Stimulated activated naive B cell treated with anti-CD40 and anti-IgM and Interleukin-4, amounts not matched to agents 10 μg/mL and 1 μg/mL and 100 μg/mL, for 72 hours (primary cell): ENCODE results near the gene STK40.

Experiments used
- ATAC-seq, 2 donors: fragments of 150-1000 bp; cut with Tn5 transposase; replicated peaks; 2 replicates each; pipeline ENCODE4 v1.10.0; 2021; ENCODE audit warnings: moderate library complexity in 1 of 2
- DNase-seq: peaks from one replicate; pipeline ENCODE4 v3.0.0; 2021
- H3K27ac Mint-ChIP-seq: one replicate; pipeline ENCODE4 v1.8.0; 2022; ENCODE audit warnings: mild to moderate bottlenecking, mixed read lengths
- H3K27me3 Mint-ChIP-seq, 2 donors: one replicate each; pipeline ENCODE4 v1.8.0; 2022; ENCODE audit warnings: mixed read lengths in 2 of 2
- H3K36me3 Mint-ChIP-seq, 2 donors: one replicate each; pipeline ENCODE4 v1.8.0; 2022; ENCODE audit warnings: mixed read lengths in 2 of 2, mild to moderate bottlenecking in 1 of 2
- H3K4me1 Mint-ChIP-seq, 2 donors: one replicate each; pipeline ENCODE4 v1.8.0; 2022; ENCODE audit warnings: mixed read lengths in 2 of 2, mild to moderate bottlenecking in 1 of 2
- H3K4me3 Mint-ChIP-seq, 2 donors: one replicate each; pipeline ENCODE4 v1.8.0; 2022; ENCODE audit warnings: mild to moderate bottlenecking in 2 of 2, mixed read lengths in 2 of 2, moderate library complexity in 1 of 2
- H3K9me3 Mint-ChIP-seq, 2 donors: one replicate each; pipeline ENCODE4 v1.8.0; 2022; ENCODE audit warnings: mixed read lengths in 2 of 2, mild to moderate bottlenecking in 1 of 2

STK40 gene

DNA sequence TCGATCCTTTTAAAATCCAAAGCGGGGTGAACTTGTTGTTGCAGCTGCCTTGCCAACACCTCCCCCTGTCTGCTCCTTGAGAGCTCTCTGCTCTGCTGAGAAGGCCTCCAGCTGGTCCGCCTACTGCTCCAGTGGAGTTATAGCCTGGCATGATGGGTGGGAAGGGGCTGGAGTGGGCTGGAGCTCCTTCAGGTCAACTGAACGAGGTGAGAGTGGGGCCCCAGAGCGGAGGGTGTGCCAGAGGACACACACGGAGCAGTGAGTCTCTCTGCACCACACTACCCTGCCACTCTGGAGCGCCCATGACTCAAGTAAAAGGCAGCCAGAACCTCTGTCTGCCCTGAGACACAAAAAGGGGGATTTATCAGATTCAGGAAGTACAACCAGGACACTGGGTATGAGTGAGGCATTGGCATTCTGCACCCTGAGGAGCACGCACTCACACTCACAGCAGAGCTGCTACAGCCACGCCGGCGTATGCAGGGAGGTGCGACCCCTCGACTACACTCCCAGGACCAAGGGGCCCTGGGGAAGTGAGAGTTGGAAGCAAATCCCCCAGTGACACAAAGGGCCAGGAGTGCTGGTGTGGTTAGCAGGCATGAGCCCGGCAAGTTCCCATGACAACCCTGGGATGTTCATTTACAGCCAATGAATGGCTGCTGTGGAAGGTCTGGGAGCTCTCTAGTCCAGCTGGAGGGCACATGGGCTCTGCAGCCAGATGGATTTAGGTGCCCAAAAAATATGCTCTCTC is 34.3 kb downstream of the STK40 start:
- Mint-ChIP-seq H3K27ac (peak overlapping the region; percentile 83), H3K9me3 (no peaks in the 10 kb centered on the region), H3K4me1 (peaks cover 31 to 39% of the 10 kb centered on the region in 2 donors), H3K4me3 (peak overlapping the region in 1 of 2 donors; percentile 37), H3K36me3 (peaks cover 41 to 61% of the 10 kb centered on the region in 2 donors), H3K27me3 (no peaks in the 10 kb centered on the region)
- ATAC-seq (peak; percentile 4 to 18), DNase-seq (no peak)

GRCh38 chr1:36350659-36351226 is 35.0 kb downstream of the STK40 start:
- peak; percentile 77 to 81 for ATAC-seq
- Mint-ChIP-seq H3K27me3 (no peaks in the 10 kb centered on the region), H3K4me3 (peak overlapping the region in 1 of 2 donors; percentile 37), H3K4me1 (peaks cover 31 to 39% of the 10 kb centered on the region in 2 donors), H3K36me3 (peaks cover 44 to 64% of the 10 kb centered on the region in 2 donors), H3K9me3 (no peaks in the 10 kb centered on the region), H3K27ac (peak overlapping the region; percentile 32)
- DNase-seq = no peak

DNA sequence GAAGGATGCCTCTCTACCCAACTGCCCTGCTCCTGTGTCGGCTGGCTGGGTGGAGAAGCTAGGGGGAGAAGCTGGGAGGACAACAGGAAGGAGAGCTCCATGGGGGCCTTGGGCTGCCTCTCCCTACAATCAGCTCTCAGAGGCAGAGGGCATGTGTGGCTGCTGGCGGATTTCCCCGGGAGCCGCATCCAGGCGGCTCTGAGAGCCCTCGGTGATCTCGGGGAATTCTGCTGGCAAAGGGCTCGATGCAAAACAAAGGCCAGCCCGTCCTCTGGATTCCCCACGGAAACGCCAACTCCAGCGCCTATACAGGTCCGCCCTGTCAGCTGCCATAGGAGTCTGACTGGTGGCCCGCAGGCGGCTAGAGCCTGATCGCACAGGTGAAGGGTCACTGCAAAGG is 35.9 kb downstream of the STK40 start:
- H3K4me3 Mint-ChIP-seq = no peak overlapping the region

DNA sequence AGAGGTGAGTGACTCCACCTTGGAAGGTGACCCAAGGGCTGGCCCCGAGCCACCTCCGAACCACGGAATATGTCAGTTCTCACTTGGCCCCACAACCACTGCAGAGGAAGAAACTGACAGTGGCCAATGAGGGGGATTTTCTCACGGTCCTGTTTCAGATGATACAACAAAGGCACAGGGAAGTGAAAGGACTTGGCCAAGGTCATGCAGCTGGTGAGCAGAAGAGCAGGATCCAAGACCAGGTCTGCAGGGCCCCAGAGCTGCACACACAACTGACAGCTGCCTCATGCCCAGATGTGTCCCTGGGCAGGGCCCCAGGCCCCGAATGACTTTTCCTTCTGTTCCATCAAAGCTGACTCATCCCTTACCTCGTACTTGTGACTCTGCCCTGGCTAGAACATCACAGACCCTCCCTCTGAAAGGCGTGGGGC is 36.5 kb downstream of the STK40 start:
- Mint-ChIP-seq H3K4me1 (peaks cover 36 to 39% of the 10 kb centered on the region in 2 donors), H3K27ac (no peak overlapping the region), H3K9me3 (no peaks in the 10 kb centered on the region), H3K36me3 (peaks cover 47 to 67% of the 10 kb centered on the region in 2 donors), H3K27me3 (no peaks in the 10 kb centered on the region), H3K4me3 (no peak overlapping the region)
- peak; percentile 88 to 91 for ATAC-seq
- peak; percentile 39 for DNase-seq

More for the DNA sequence above, 35.9 kb downstream of the STK40 start:
- no peaks in the 10 kb centered on the region for H3K9me3 Mint-ChIP-seq
- no peaks in the 10 kb centered on the region for H3K27me3 Mint-ChIP-seq
- no peak for DNase-seq
- ATAC-seq = no peak
- peaks cover 34 to 39% of the 10 kb centered on the region in 2 donors for H3K4me1 Mint-ChIP-seq
- peaks cover 47 to 66% of the 10 kb centered on the region in 2 donors for H3K36me3 Mint-ChIP-seq
- H3K27ac Mint-ChIP-seq = no peak overlapping the region

DNA sequence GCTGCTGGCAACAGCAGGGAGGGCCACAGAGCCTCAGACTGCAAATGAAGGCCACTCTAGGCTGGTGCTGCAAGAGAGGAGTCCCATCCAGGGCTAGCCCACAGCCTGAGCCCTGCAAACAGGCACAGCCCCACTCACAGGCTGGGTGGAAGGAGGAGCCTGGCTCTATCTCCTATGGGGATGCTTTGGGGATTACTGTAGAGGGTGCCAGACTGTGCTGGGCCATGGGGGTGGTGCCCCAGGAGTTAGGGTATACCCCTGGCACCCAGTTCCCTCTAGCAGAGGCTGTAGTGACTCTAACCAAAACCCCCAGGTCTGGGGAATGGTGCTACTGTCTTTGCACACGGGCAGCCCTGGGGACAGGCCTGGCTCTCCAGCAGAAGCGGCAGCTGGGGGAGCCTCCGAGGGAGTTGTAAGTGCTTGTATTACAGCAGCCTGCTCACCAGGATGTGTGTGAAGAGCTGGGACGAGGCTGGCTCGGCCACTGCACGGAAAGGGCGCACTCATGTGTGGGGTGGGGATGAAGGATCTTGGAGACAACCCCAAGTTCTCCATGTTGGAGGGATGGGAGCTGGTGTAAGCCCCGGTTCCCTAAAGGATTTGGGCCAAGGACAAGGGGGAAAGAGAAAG is 38.9 kb downstream of the STK40 start:
- DNase-seq (no peak), ATAC-seq (no peak)
- Mint-ChIP-seq H3K36me3 (peaks cover 38 to 57% of the 10 kb centered on the region in 2 donors), H3K27me3 (no peaks in the 10 kb centered on the region), H3K9me3 (no peaks in the 10 kb centered on the region), H3K27ac (no peak overlapping the region), H3K4me3 (no peak overlapping the region), H3K4me1 (peaks cover 28 to 29% of the 10 kb centered on the region in 2 donors)

DNA sequence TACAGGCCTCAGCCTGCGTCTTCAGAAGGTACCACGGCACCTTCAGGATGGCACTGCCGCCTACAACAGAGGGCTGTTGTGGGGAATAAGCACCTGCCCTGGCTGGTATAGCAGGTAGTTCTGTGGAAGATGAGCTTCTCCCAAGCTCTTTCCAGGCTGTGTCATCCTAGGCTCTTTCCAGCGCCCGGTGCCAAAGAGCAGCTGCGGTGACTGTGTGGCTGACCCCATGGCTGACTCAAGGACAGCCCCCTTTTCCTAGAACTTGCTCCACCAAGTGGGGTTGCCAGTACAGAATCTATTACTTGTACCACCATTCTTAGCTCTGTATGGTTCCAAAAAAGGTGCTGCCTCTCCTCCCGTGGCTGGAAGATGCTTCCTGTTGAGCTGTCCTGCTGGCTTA is 40.4 kb downstream of the STK40 start:
- H3K4me3 Mint-ChIP-seq = no peak overlapping the region
- H3K4me1 Mint-ChIP-seq = peaks cover 14 to 20% of the 10 kb centered on the region in 2 donors
- no peaks in the 10 kb centered on the region for H3K9me3 Mint-ChIP-seq
- no peak overlapping the region for H3K27ac Mint-ChIP-seq
- DNase-seq = no peak
- peaks cover 39 to 61% of the 10 kb centered on the region in 2 donors for H3K36me3 Mint-ChIP-seq
- no peaks in the 10 kb centered on the region for H3K27me3 Mint-ChIP-seq
- no peak for ATAC-seq

DNA sequence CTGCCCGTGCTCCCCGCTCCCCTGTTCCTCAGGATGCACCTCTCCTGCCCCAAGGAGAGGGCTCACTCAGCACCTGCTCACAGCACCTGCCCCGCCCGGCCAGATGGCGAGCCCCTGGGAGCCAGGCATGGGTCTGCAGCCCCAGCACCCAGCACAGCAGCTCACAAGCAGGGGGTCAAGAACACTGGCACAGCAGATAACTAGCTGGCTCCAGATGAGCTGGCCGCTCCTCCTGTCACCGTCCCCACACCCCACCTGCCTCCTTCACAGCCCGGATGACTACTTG is 41.4 kb downstream of the STK40 start:
- DNase-seq (no peak), ATAC-seq (no peak)
- no peak overlapping the region for H3K4me3 Mint-ChIP-seq
- H3K9me3 Mint-ChIP-seq = no peaks in the 10 kb centered on the region
- H3K27me3 Mint-ChIP-seq = no peaks in the 10 kb centered on the region
- H3K36me3 Mint-ChIP-seq = peaks cover 45 to 60% of the 10 kb centered on the region in 2 donors
- peaks cover 5 to 16% of the 10 kb centered on the region in 2 donors for H3K4me1 Mint-ChIP-seq
- no peak overlapping the region for H3K27ac Mint-ChIP-seq

DNA sequence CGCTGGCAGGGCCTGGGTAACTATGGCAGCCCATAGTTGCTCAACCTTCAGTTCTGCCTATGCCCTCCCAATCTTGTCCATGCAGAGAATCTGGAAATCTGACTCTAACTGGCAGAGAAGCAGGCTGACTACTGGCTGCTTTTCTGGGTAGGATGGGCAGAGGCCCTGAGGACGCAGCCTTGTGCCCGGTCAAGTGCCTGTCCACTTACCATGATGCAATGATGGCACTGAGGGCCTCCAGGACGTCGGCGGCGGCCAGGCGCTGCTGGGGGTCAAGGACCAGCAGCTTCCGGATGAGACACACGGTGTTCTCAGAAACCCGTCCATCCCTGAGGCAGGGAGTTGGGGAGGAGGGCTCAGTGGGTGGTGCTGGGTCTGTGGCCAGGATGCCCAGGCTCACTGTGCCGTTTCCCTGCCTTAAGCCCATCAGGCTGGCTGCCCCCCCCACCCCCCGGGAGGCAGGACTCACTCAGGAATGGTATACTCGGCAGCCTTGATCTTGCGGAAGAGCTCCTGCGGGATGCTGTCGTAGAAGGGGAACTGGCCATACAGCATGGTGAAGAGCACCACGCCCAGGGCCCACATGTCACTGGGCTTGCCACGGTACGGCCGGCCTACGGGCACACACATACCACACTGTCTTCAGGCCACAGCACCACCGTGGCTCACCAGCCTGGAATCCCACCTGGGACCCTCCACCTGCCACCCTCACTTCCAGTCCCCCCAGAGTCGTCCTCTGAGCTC is 41.9 kb downstream of the STK40 start:
- Mint-ChIP-seq H3K36me3 (peaks cover 48 to 58% of the 10 kb centered on the region in 2 donors), H3K4me3 (no peak overlapping the region), H3K9me3 (no peaks in the 10 kb centered on the region), H3K27me3 (no peaks in the 10 kb centered on the region), H3K27ac (no peak overlapping the region), H3K4me1 (peaks cover under 1 to 14% of the 10 kb centered on the region in 2 donors)
- DNase-seq = no peak
- no peak for ATAC-seq

DNA sequence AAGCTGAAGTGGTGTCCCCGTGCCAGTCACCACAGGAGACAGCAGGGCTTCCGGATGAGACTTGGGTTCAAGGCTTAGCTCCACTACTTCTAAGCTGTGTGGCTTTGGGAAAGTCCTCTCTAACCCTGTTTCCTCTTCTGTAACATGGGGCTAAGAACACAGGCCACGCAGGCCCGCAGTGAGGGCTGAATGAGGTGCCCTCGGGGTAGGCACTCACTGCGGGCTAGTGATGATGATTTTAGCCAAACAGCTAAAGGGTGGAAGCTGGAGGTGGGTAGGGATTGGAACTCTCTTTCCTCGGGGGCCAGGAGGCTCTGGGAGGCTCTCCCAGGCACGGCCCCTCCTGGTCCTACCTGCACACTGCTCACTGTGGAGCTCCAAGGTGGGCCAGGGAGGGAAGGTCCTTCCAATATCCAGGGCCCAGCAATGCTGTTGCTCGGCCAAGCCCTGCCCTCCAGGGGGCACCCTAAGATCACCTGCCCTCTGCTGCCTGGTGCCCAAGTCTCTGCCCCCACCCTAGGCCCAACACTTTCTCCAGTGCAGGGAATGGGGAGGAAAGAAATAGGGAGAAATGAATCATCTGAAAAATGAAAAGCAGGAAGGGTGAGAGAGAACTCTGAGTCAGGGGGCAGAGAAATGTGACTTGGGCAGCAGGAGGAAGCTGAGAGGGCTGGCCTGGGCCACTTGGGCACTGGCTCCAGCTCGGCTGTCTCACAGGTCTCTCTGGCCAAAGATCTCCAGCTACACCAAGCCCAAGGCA is 43.1 kb downstream of the STK40 start:
- Mint-ChIP-seq H3K36me3 (peaks cover 42 to 53% of the 10 kb centered on the region in 2 donors), H3K27me3 (no peaks in the 10 kb centered on the region), H3K9me3 (no peaks in the 10 kb centered on the region), H3K4me3 (no peak overlapping the region), H3K27ac (no peak overlapping the region), H3K4me1 (peaks cover 5 to 14% of the 10 kb centered on the region in 2 donors)
- no peak for DNase-seq
- peak; percentile 69 to 82 for ATAC-seq

- Mint-ChIP-seq H3K27me3 (no peaks in the 10 kb centered on the region), H3K27ac (no peak overlapping the region), H3K36me3 (peaks cover 36 to 47% of the 10 kb centered on the region in 2 donors), H3K4me1 (peaks cover 5 to 14% of the 10 kb centered on the region in 2 donors), H3K9me3 (no peaks in the 10 kb centered on the region), H3K4me3 (no peak overlapping the region)
- DNase-seq (no peak), ATAC-seq (no peak)
These were observed 44.0 kb downstream of the STK40 start for GRCh38 chr1:36341626-36342320.

GRCh38 chr1:36339615-36340014 is 46.1 kb downstream of the STK40 start:
- peaks cover 27 to 33% of the 10 kb centered on the region in 2 donors for H3K36me3 Mint-ChIP-seq
- H3K4me1 Mint-ChIP-seq = peaks cover 5 to 10% of the 10 kb centered on the region in 2 donors
- H3K27ac Mint-ChIP-seq = no peak overlapping the region
- DNase-seq = no peak
- no peak for ATAC-seq
- no peaks in the 10 kb centered on the region for H3K27me3 Mint-ChIP-seq
- no peak overlapping the region for H3K4me3 Mint-ChIP-seq
- no peaks in the 10 kb centered on the region for H3K9me3 Mint-ChIP-seq

GRCh38 chr1:36339215-36339614 is 46.5 kb downstream of the STK40 start:
- Mint-ChIP-seq H3K4me3 (no peak overlapping the region), H3K36me3 (peaks cover 23 to 29% of the 10 kb centered on the region in 2 donors), H3K4me1 (peaks cover 5 to 10% of the 10 kb centered on the region in 2 donors), H3K9me3 (no peaks in the 10 kb centered on the region), H3K27ac (no peak overlapping the region), H3K27me3 (no peaks in the 10 kb centered on the region)
- no peak for DNase-seq
- ATAC-seq = no peak

- DNase-seq (no peak), ATAC-seq (no peak)
- Mint-ChIP-seq H3K4me1 (peaks cover 5 to 10% of the 10 kb centered on the region in 2 donors), H3K36me3 (peaks cover 20 to 24% of the 10 kb centered on the region in 2 donors), H3K27ac (no peak overlapping the region), H3K4me3 (no peak overlapping the region), H3K27me3 (no peaks in the 10 kb centered on the region), H3K9me3 (no peaks in the 10 kb centered on the region)
These were observed 47.9 kb downstream of the STK40 start for GRCh38 chr1:36337830-36338229.
